Aorta (tissue), 5 donors: ENCODE results near the gene HTR5A. TPM values are rescaled to one million over a fixed set of nuclear protein-coding genes. Genes with fewer than 3 reads are reported as not detected.

Source experiments
- ATAC-seq: fragments of 200-7000 bp; cut with Tn5 transposase; one replicate; pipeline ENCODE4 v1.9.1; 2022; ENCODE audit warnings: moderate library complexity; ENCODE audit not compliant: low FRiP score
- DNase-seq, 2 donors: peaks; one replicate each; pipeline ENCODE4 v3.0.0-alpha.2; 2020
- H3K27ac ChIP-seq, 2 donors: one replicate each; pipeline ENCODE4 v1.5.1; 2013; ENCODE audit warnings: low read length in 2 of 2, mild to moderate bottlenecking in 2 of 2, moderate library complexity in 2 of 2, control low read depth in 1 of 2, inconsistent platforms in 1 of 2, low read depth in 1 of 2
- H3K27me3 ChIP-seq, 2 donors: one replicate each; pipeline ENCODE4 v1.6.1; 2013; ENCODE audit warnings: control low read depth in 1 of 2, low read length in 1 of 2, mild to moderate bottlenecking in 1 of 2, moderate library complexity in 1 of 2; ENCODE audit not compliant: insufficient read depth in 2 of 2, control insufficient read depth in 1 of 2
- H3K36me3 ChIP-seq, 2 donors: one replicate each; pipeline ENCODE4 v1.6.1; 2013; ENCODE audit warnings: control low read depth in 1 of 2, low read length in 1 of 2, mild to moderate bottlenecking in 1 of 2; ENCODE audit not compliant: insufficient read depth in 2 of 2, control insufficient read depth in 1 of 2
- H3K4me1 ChIP-seq, 2 donors: one replicate each; pipeline ENCODE4 v1.6.1; 2013; ENCODE audit warnings: low read length in 2 of 2, control low read depth in 1 of 2, mild to moderate bottlenecking in 1 of 2, moderate library complexity in 1 of 2; ENCODE audit not compliant: insufficient read depth in 2 of 2, control insufficient read depth in 1 of 2
- H3K4me3 ChIP-seq, 2 donors: one replicate each; pipeline ENCODE4 v1.5.1; 2013; ENCODE audit warnings: low read length in 2 of 2, control low read depth in 1 of 2, mild to moderate bottlenecking in 1 of 2
- H3K9me3 ChIP-seq: one replicate; pipeline ENCODE4 v1.6.1; 2013; ENCODE audit warnings: mild to moderate bottlenecking, low read length; ENCODE audit not compliant: control insufficient read depth
- WGBS, 2 donors: extraction: QIAGEN DNeasy Blood & Tissue Kit; methylation state at CpG; one replicate each; pipeline ENCODE4 v1.1.7; 2013; 5-methylcytosine and 5-hydroxymethylcytosine counted together
- intact Hi-C, 2 donors: fragments of 100-400 bp; cut with DNase I; formaldehyde crosslinking; loops; one replicate each; pipeline versions ENCODE4 v1.14.2 to v1.15.0; 2022
- polyA plus RNA-seq, 2 donors: library from polyadenylated mRNA; stranded (reverse); fragments of 200-250 nt; gene quantifications; one replicate each; pipeline ENCODE4 v1.2.3, GENCODE V29; 2013
- total RNA-seq, 2 donors: library from RNA; stranded (reverse); fragmentation: NEBNext Ultra II Directional; extraction: Animal tissue kit (Norgen Biotek cat#: 25700); gene quantifications; one replicate each; pipeline ENCODE4 v1.2.1, GENCODE V29; 2021
- donor health status: healthy with polysubstance abuse.
- donor health status: Bipolar disorder and iron deficiency.
- donor health status: DM: no; HTN: no; CAD: no.
- donor health status: DM: no; HTN: no; CAD: no.
- donor health status: DM: yes; HTN: yes; CAD: no.

Gene HTR5A
- total and polyA plus RNA-seq, 4 donors: not detected

- ATAC-seq (no peak), DNase-seq (no peak)
- Histone ChIP-seq H3K4me3 (no peak overlapping the region), H3K36me3 (no peaks in the 10 kb centered on the region), H3K9me3 (peaks cover 5% of the 10 kb centered on the region), H3K27me3 (no peaks in the 10 kb centered on the region), H3K27ac (no peak overlapping the region), H3K4me1 (no peaks in the 10 kb centered on the region)
- intact Hi-C loops: no loop called here
- 81 to 86% methylated on average over 4 of the region's 4 CpGs for WGBS, 2 donors
Observed at GRCh38 chr7:155051355-155051754, 18.8 kb upstream of the HTR5A start.

- ATAC-seq (no peak), DNase-seq (no peak)
- Histone ChIP-seq H3K36me3 (no peaks in the 10 kb centered on the region), H3K4me1 (no peaks in the 10 kb centered on the region), H3K9me3 (peaks cover 5% of the 10 kb centered on the region), H3K27ac (no peak overlapping the region), H3K27me3 (no peaks in the 10 kb centered on the region), H3K4me3 (no peak overlapping the region)
- WGBS, 2 donors: 75 to 77% methylated on average over 12 of the region's 12 CpGs
- intact Hi-C loops: no loop called here
Observed at GRCh38 chr7:155053002-155053401, 17.1 kb upstream of the HTR5A start.

- Histone ChIP-seq H3K27me3 (no peaks in the 10 kb centered on the region), H3K4me3 (no peak overlapping the region), H3K4me1 (no peaks in the 10 kb centered on the region), H3K9me3 (peaks cover 5% of the 10 kb centered on the region), H3K27ac (no peak overlapping the region), H3K36me3 (no peaks in the 10 kb centered on the region)
- ATAC-seq: no peak
- WGBS, 2 donors: 80 to 85% methylated on average over 2 of the region's 2 CpGs
- no peak for DNase-seq
- intact Hi-C loops: no loop called here
Observed at GRCh38 chr7:155054761-155055160, 15.4 kb upstream of the HTR5A start.

- no peaks in the 10 kb centered on the region for H3K36me3 ChIP-seq
- H3K27ac ChIP-seq: no peak overlapping the region
- no peaks in the 10 kb centered on the region for H3K4me1 ChIP-seq
- H3K27me3 ChIP-seq: no peaks in the 10 kb centered on the region
- ATAC-seq (no peak), DNase-seq (no peak)
- WGBS, 2 donors: 67 to 70% methylated on average over 7 of the region's 7 CpGs
- H3K4me3 ChIP-seq: no peak overlapping the region
- peaks cover 2% of the 10 kb centered on the region for H3K9me3 ChIP-seq
- intact Hi-C loops: no loop called here
Observed at GRCh38 chr7:155057076-155057475, 13.0 kb upstream of the HTR5A start.

- H3K27me3 ChIP-seq: no peaks in the 10 kb centered on the region
- H3K9me3 ChIP-seq: no peaks in the 10 kb centered on the region
- DNase-seq (no peak), ATAC-seq (no peak)
- no peaks in the 10 kb centered on the region for H3K36me3 ChIP-seq
- WGBS, 2 donors: 70 to 82% methylated on average over 4 of the region's 4 CpGs
- H3K4me1 ChIP-seq: no peaks in the 10 kb centered on the region
- intact Hi-C loops: no loop called here
- H3K27ac ChIP-seq: no peak overlapping the region
- H3K4me3 ChIP-seq: no peak overlapping the region
Observed at GRCh38 chr7:155058896-155059295, 11.2 kb upstream of the HTR5A start.

- intact Hi-C loops: no loop called here
- DNase-seq (no peak), ATAC-seq (no peak)
- no peaks in the 10 kb centered on the region for H3K27me3 ChIP-seq
- no peaks in the 10 kb centered on the region for H3K36me3 ChIP-seq
- no peak overlapping the region for H3K4me3 ChIP-seq
- WGBS, 2 donors: 58 to 60% methylated on average over 5 of the region's 5 CpGs
- H3K9me3 ChIP-seq: no peaks in the 10 kb centered on the region
- no peaks in the 10 kb centered on the region for H3K4me1 ChIP-seq
- H3K27ac ChIP-seq: no peak overlapping the region
Observed at GRCh38 chr7:155059703-155060102, 10.4 kb upstream of the HTR5A start.

- ATAC-seq (no peak), DNase-seq (no peak)
- Histone ChIP-seq H3K4me3 (no peak overlapping the region), H3K36me3 (no peaks in the 10 kb centered on the region), H3K4me1 (no peaks in the 10 kb centered on the region), H3K27me3 (no peaks in the 10 kb centered on the region), H3K9me3 (no peaks in the 10 kb centered on the region), H3K27ac (no peak overlapping the region)
- WGBS, 2 donors: 37 to 38% methylated on average over 5 of the region's 5 CpGs
- intact Hi-C loops: no loop called here
Observed at GRCh38 chr7:155062411-155062810, 7.7 kb upstream of the HTR5A start.

GRCh38 chr7:155064186-155064585 lies 5.9 kb upstream of the HTR5A start:
- intact Hi-C loops: no loop called here
- no peak for DNase-seq

GRCh38 chr7:155066417-155066950 lies 3.6 kb upstream of the HTR5A start:
- intact Hi-C loops: no loop called here
- Histone ChIP-seq H3K9me3 (no peaks in the 10 kb centered on the region), H3K4me1 (no peaks in the 10 kb centered on the region), H3K4me3 (no peak overlapping the region), H3K27ac (no peak overlapping the region), H3K27me3 (no peaks in the 10 kb centered on the region), H3K36me3 (no peaks in the 10 kb centered on the region)
- WGBS, 2 donors: 49 to 55% methylated on average over 7 of the region's 7 CpGs
- DNase-seq (no peak), ATAC-seq (no peak)

More at GRCh38 chr7:155064186-155064585, 5.9 kb upstream of the HTR5A start:
- no peaks in the 10 kb centered on the region for H3K9me3 ChIP-seq
- WGBS, 2 donors: 51 to 58% methylated on average over 4 of the region's 4 CpGs
- H3K4me3 ChIP-seq: no peak overlapping the region
- H3K4me1 ChIP-seq: no peaks in the 10 kb centered on the region
- no peaks in the 10 kb centered on the region for H3K36me3 ChIP-seq
- H3K27me3 ChIP-seq: no peaks in the 10 kb centered on the region
- H3K27ac ChIP-seq: no peak overlapping the region
- ATAC-seq: no peak
